Activated CD8-positive, alpha-beta T cell treated with anti-CD3 and anti-CD28 coated beads, Interleukin-2, amount 10 ng/mL, durations not matched to agents 7 days and 5 days (primary cell): ENCODE results near the gene PSMG4. TPM values are rescaled to one million over a fixed set of nuclear protein-coding genes. Genes with fewer than 3 reads are reported as not detected.
A peak's percentile ranks its signal among the peaks of the same experiment; 100 is the strongest.

Experiments
- ATAC-seq: fragments of 150-1000 bp; cut with Tn5 transposase; one replicate; pipeline ENCODE4 v1.10.0; 2021; ENCODE audit warnings: moderate library complexity
- CTCF ChIA-PET: fragments of 350-600 bp; sonication (Branson Sonifier 250); formaldehyde crosslinking; loops from one replicate; lab custom pipeline; 2021; ENCODE audit warnings: antibody characterized with exemption; lab: Charles Lee
- POLR2A ChIA-PET: fragments of 350-600 bp; sonication (Branson Sonifier 250); formaldehyde crosslinking; loops from one replicate; lab custom pipeline; 2021; ENCODE audit warnings: antibody characterized with exemption; lab: Charles Lee
- DNase-seq: peaks from one replicate; pipeline ENCODE4 v3.0.0-alpha.2; 2020
- H3K27ac Mint-ChIP-seq: one replicate; pipeline ENCODE4 v1.8.0; 2021; ENCODE audit warnings: mild to moderate bottlenecking, mixed read lengths
- H3K27me3 Mint-ChIP-seq: one replicate; pipeline ENCODE4 v1.8.0; 2021; ENCODE audit warnings: low read depth, mixed read lengths
- H3K36me3 Mint-ChIP-seq: one replicate; pipeline ENCODE4 v1.8.0; 2021; ENCODE audit warnings: low read depth, mixed read lengths
- H3K4me1 Mint-ChIP-seq: one replicate; pipeline ENCODE4 v1.8.0; 2021; ENCODE audit warnings: low read depth, mixed read lengths
- H3K4me3 Mint-ChIP-seq: one replicate; pipeline ENCODE4 v1.8.0; 2021; ENCODE audit warnings: mild to moderate bottlenecking, mixed read lengths
- H3K9me3 Mint-ChIP-seq: one replicate; pipeline ENCODE4 v1.8.0; 2022; ENCODE audit warnings: mixed read lengths; ENCODE audit not compliant: insufficient read depth
- total RNA-seq, 2 experiments: library from RNA; stranded (reverse); gene quantifications; one replicate each; pipeline ENCODE4 v1.2.3, GENCODE V29; 2021

The PSMG4 gene
- total RNA-seq, 2 experiments from 2014 or later = 35.3 to 35.5 TPM

DNA sequence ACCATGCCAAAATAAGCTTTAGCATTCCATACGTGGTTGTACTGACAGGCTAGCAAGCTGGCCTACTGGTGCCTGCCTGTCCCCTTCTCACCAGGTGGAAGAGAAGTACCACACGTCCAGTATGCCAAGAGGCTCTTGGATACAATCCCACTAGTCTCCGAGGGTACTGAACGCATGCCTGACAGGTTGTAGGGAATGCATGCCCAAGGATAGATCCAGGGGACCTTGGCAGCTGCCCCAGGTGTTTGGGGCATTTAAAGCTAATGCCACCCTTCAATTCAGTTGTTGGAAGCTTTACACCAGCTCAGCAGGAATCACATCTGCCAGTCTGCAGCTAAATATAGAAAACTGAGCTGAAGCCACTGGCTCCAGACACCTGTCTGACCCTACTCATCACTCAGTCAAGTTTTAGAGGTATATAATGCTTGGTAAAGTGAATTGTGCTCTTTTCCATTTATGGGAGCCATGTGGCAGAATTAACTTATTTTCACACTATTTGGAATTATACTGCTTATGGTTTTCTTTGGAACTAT is 36.2 kb upstream of the PSMG4 start:
- no peak for DNase-seq
- no peak overlapping the region for H3K27ac Mint-ChIP-seq
- no peak for ATAC-seq
- peaks cover 8% of the 10 kb centered on the region for H3K4me1 Mint-ChIP-seq
- H3K4me3 Mint-ChIP-seq = no peak overlapping the region
- no peaks in the 10 kb centered on the region for H3K9me3 Mint-ChIP-seq
- POLR2A ChIA-PET = no interaction called here
- H3K27me3 Mint-ChIP-seq = peaks cover 53% of the 10 kb centered on the region
- CTCF ChIA-PET = interaction anchor here (1.1 kb wide), 1 partner anchor 29 kb away, joined by 3 read pairs; no protein-coding TSS in a partner anchor
- no peaks in the 10 kb centered on the region for H3K36me3 Mint-ChIP-seq

DNA sequence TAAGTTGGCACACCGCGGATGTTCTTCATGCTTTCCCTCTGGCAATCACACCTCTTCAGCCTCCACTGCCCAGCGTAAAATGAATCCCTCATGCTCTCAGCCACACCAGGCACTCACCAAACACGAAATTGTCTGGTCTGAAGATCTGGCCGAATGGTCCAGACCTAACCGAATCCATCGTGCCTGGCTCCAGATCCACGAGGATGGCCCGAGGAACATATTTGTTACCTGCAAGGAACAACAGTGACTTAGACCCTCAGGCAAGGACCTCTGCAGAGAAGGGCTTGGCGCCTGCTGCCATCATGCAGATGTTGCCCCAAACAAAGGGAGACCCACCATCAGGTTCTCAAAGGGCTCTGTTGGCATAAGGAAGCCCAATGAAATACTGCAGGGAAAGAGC is 32.7 kb upstream of the PSMG4 start:
- no peaks in the 10 kb centered on the region for H3K36me3 Mint-ChIP-seq
- ChIA-PET CTCF (interaction anchor here (1.9 kb wide), 1 partner anchor 26 kb away, joined by 12 read pairs; no protein-coding TSS in a partner anchor), POLR2A (no interaction called here)
- H3K27me3 Mint-ChIP-seq = peaks cover 62% of the 10 kb centered on the region
- H3K9me3 Mint-ChIP-seq = no peaks in the 10 kb centered on the region
- DNase-seq (no peak), ATAC-seq (no peak)
- H3K27ac Mint-ChIP-seq = no peak overlapping the region
- H3K4me1 Mint-ChIP-seq = peaks cover 37% of the 10 kb centered on the region
- no peak overlapping the region for H3K4me3 Mint-ChIP-seq

DNA sequence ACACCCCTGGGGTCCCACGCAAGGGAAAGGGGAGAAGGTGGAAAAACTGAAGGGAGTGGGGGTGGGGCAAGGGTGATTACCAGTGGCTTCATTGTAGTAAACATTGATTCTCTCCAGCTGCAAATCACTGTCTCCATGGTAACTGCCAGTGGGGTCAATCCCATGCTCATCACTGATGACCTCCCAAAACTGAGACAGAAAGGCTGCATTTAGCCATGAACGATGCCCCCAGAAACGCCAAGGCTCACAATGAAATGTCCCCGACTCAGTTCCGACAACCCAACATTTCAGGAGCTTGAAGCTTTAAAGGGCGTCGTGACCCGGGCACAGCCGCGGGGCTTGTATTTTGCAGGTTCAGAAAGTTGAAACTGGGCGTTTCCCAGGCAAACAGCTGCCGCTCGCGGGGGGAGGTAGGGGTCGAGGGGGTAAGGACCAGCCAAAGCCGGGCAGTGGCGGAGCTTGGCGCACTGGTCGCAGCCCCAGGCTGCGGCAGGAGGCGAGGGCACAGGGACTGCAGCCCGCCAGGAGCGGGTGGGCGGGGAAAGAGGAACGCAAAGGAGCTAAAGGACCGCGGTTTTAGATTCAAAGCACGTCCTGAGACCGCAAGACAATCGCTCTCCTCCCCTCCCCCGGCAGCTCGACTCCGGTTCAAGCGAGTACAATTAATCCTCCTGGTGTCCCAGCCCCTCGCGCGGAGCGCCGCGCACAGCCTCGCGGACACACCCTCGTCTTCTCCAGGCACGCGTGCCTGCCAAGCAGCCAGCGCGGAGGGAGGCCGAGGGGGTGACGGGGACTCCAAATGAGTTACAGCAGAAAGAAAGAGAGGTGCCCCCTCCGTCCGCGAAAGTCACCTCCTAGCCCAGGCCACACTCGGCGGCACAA is 32.0 kb upstream of the PSMG4 start:
- POLR2A ChIA-PET = no interaction called here

DNA sequence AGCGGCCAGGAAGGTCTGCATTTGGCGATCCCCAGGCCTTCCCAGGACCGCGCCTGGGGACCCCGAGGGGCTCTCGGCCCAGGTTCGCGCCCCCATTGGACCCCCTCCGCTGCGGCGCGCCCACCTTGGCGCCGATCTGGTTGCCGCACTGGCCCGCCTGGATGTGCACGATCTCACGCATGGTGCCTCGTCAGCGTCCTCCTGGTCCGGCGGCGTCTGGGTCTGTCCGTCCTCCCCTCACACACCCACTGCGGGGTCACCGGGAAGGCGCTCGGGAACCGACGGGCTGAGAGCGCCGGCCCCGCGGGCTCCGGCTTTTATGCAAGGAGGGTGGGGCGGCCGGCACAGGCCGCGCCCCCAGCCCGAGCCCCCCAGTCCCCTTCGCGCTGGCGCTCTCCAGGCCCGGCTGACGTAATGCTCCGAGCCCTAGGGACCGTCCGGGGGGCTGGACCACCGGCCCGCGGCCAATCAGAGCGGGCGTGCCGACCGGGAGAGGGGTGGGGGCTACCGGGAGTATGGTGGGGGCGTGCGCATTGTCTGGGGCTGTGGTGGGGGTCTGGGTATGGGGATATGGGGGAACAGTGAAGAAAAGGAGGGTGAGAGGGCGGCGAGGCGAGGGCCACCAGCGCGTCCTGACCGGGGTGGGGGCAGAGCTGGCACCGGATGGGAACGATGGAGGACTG is 31.2 kb upstream of the PSMG4 start, which contains the start of gene TUBB2B:
Gene TUBB2B (minus strand): TSS at position 291 of the 683 bp plus-strand sequence. CDS start 110 bp downstream, at position 181.
- DNase-seq (no peak), ATAC-seq (no peak)
- no peak within 1 kb of the TSS for H3K27ac Mint-ChIP-seq
- H3K4me3 Mint-ChIP-seq = peak within 1 kb of the TSS; percentile 63
- H3K36me3 Mint-ChIP-seq = no peaks in the 10 kb centered on the region
- CTCF ChIA-PET = interaction anchor here (1.9 kb wide), 1 partner anchor 24 kb away, joined by 12 read pairs; no protein-coding TSS in a partner anchor
- POLR2A ChIA-PET = interaction anchor here (0.6 kb wide), 1 partner anchor 234 kb away, joined by 4 read pairs; no protein-coding TSS in a partner anchor
- peaks cover 46% of the 10 kb centered on the region for H3K4me1 Mint-ChIP-seq
- H3K9me3 Mint-ChIP-seq = no peaks in the 10 kb centered on the region
- peaks cover 72% of the 10 kb centered on the region for H3K27me3 Mint-ChIP-seq

More for the DNA sequence above, 32.0 kb upstream of the PSMG4 start:
- Mint-ChIP-seq H3K27me3 (peaks cover 66% of the 10 kb centered on the region), H3K4me1 (peaks cover 42% of the 10 kb centered on the region), H3K27ac (no peak overlapping the region), H3K36me3 (no peaks in the 10 kb centered on the region), H3K4me3 (peak overlapping the region; percentile 63), H3K9me3 (no peaks in the 10 kb centered on the region)
- CTCF ChIA-PET = interaction anchor here (1.9 kb wide), 1 partner anchor 25 kb away, joined by 12 read pairs; no protein-coding TSS in a partner anchor
- DNase-seq (no peak), ATAC-seq (peak; percentile 19)

GRCh38 chr6:3228046-3228671 is 30.6 kb upstream of the PSMG4 start:
- ATAC-seq (no peak), DNase-seq (no peak)
- Mint-ChIP-seq H3K36me3 (no peaks in the 10 kb centered on the region), H3K27me3 (peaks cover 77% of the 10 kb centered on the region), H3K4me3 (peak overlapping the region; percentile 38), H3K9me3 (no peaks in the 10 kb centered on the region), H3K4me1 (peaks cover 46% of the 10 kb centered on the region), H3K27ac (no peak overlapping the region)
- ChIA-PET POLR2A (interaction anchor here (0.6 kb wide), 1 partner anchor 234 kb away, joined by 4 read pairs; no protein-coding TSS in a partner anchor), CTCF (interaction anchor here (1.9 kb wide), 1 partner anchor 23 kb away, joined by 12 read pairs; no protein-coding TSS in a partner anchor)

GRCh38 chr6:3228771-3229565 is 29.8 kb upstream of the PSMG4 start:
- Mint-ChIP-seq H3K4me3 (peak overlapping the region; percentile 53), H3K9me3 (no peaks in the 10 kb centered on the region), H3K36me3 (no peaks in the 10 kb centered on the region), H3K4me1 (peaks cover 46% of the 10 kb centered on the region), H3K27me3 (peaks cover 78% of the 10 kb centered on the region), H3K27ac (no peak overlapping the region)
- ATAC-seq (peak; percentile 9), DNase-seq (peak; percentile 56)
- POLR2A ChIA-PET = no interaction called here
- CTCF ChIA-PET = interaction anchor here (1.0 to 4.3 kb wide), 2 partner anchors 22 to 25 kb away, joined by 3 to 19 read pairs; no protein-coding TSS in a partner anchor

DNA sequence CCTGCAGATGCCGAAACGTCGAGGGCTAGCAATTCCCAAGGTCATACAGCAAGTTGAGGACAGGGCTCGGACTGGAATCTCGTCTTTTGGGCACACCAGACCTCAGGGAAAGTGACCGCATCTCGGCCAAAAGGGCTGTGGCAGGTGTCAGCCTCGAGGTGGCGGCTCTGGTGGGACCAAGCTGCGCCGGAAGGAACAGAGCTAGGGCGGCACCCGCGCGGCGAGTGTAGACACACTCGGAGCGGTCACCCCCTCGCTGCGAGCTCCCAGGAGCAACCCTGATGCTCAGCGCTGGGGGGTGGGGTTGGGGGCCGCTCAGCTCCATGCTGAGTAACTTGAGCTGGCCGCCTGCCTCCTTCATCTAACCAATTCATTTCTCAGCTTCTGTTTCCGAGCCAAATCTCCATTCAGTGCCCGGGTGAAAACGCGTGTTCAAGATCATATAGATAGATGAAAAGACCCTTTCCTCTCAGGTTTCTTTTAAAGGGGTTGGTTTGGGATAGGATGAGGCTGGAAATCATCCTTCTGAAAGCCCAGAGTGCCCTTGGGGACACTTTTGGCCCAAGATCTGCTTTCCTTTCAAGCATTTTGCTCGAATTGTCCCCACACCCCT is 29.1 kb upstream of the PSMG4 start:
- POLR2A ChIA-PET = no interaction called here
- peak overlapping the region; percentile 53 for H3K4me3 Mint-ChIP-seq
- peak; percentile 60 for ATAC-seq
- DNase-seq = peak; percentile 51
- peaks cover 81% of the 10 kb centered on the region for H3K27me3 Mint-ChIP-seq
- CTCF ChIA-PET = interaction anchor here (1.0 to 4.3 kb wide), 2 partner anchors 21 to 24 kb away, joined by 3 to 19 read pairs; no protein-coding TSS in a partner anchor
- H3K27ac Mint-ChIP-seq = no peak overlapping the region
- H3K4me1 Mint-ChIP-seq = peaks cover 46% of the 10 kb centered on the region
- no peaks in the 10 kb centered on the region for H3K36me3 Mint-ChIP-seq
- no peaks in the 10 kb centered on the region for H3K9me3 Mint-ChIP-seq

GRCh38 chr6:3230256-3230882 is 28.4 kb upstream of the PSMG4 start:
- Mint-ChIP-seq H3K9me3 (no peaks in the 10 kb centered on the region), H3K4me1 (peaks cover 46% of the 10 kb centered on the region), H3K27ac (no peak overlapping the region), H3K36me3 (no peaks in the 10 kb centered on the region), H3K4me3 (no peak overlapping the region), H3K27me3 (peaks cover 83% of the 10 kb centered on the region)
- DNase-seq (no peak), ATAC-seq (no peak)
- ChIA-PET CTCF (interaction anchor here (4.3 kb wide), 1 partner anchor 20 kb away, joined by 19 read pairs; no protein-coding TSS in a partner anchor), POLR2A (no interaction called here)

DNA sequence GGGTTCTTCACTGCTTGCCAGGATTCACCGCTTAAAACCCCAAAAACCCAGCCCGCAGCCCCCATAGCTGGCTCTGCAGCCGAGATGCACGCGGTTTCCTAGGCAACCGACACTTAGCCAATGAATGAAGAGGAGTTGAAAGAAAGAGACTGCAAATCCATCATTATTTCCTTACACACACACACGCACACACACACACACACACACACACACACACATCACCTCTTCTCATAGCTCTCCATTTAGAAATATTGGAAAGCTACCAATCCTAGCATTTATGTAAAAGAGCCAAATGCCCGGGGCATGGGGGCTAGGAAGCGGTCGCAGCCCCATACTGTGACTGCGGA is 27.9 kb upstream of the PSMG4 start:
- no peak overlapping the region for H3K4me3 Mint-ChIP-seq
- no peak for ATAC-seq
- peaks cover 84% of the 10 kb centered on the region for H3K27me3 Mint-ChIP-seq
- no peak overlapping the region for H3K27ac Mint-ChIP-seq
- H3K36me3 Mint-ChIP-seq = no peaks in the 10 kb centered on the region
- POLR2A ChIA-PET = no interaction called here
- H3K4me1 Mint-ChIP-seq = peaks cover 49% of the 10 kb centered on the region
- DNase-seq = no peak
- no peaks in the 10 kb centered on the region for H3K9me3 Mint-ChIP-seq
- CTCF ChIA-PET = interaction anchor here (4.3 kb wide), 1 partner anchor 20 kb away, joined by 19 read pairs; no protein-coding TSS in a partner anchor
